ENCODE results near the gene KAT6B.

Gene KAT6B

GRCh38 chr10:74947781-74948401 lies 121.5 kb downstream of the KAT6B start (continued):
- TF ChIP-seq ZNF221 (tag by site-specific recombination; IDR thresholded peaks at IDR 0.05; ENCODE audit: borderline replicate concordance) (no peak), ZNF416 (tag by site-specific recombination; IDR thresholded peaks at IDR 0.05) (no peak), ZNF843 (tag by site-specific recombination; IDR thresholded peaks at IDR 0.05) (peak; percentile 73), WT1 (tag by site-specific recombination; IDR thresholded peaks at IDR 0.05) (peak; percentile 23; the same call in 1 of the 2 replicates), ZNF549 (tag by site-specific recombination; IDR thresholded peaks at IDR 0.05) (no peak), OSR2 (tag by site-specific recombination; IDR thresholded peaks at IDR 0.05) (peak; percentile 94), YY1 (tag by site-specific recombination; IDR thresholded peaks at IDR 0.05) (no peak), HIC1 (tag by site-specific recombination; IDR thresholded peaks at IDR 0.05) (no peak), PRDM10 (tag by site-specific recombination; IDR thresholded peaks at IDR 0.05) (no peak), ZNF514 (tag by site-specific recombination; IDR thresholded peaks at IDR 0.05) (no peak), ZBTB10 (tag by site-specific recombination; IDR thresholded peaks at IDR 0.05) (no peak), GLIS1 (tag by site-specific recombination; IDR thresholded peaks at IDR 0.05) (no peak)
- TF ChIP-seq, protein P1, sequence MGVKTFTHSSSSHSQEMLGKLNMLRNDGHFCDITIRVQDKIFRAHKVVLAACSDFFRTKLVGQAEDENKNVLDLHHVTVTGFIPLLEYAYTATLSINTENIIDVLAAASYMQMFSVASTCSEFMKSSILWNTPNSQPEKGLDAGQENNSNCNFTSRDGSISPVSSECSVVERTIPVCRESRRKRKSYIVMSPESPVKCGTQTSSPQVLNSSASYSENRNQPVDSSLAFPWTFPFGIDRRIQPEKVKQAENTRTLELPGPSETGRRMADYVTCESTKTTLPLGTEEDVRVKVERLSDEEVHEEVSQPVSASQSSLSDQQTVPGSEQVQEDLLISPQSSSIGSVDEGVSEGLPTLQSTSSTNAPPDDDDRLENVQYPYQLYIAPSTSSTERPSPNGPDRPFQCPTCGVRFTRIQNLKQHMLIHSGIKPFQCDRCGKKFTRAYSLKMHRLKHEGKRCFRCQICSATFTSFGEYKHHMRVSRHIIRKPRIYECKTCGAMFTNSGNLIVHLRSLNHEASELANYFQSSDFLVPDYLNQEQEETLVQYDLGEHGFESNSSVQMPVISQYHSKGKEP (tag by site-specific recombination; IDR thresholded peaks at IDR 0.05), result peak; percentile 34; the same call in 1 of the 2 replicates
- TF ChIP-seq, protein P2, sequence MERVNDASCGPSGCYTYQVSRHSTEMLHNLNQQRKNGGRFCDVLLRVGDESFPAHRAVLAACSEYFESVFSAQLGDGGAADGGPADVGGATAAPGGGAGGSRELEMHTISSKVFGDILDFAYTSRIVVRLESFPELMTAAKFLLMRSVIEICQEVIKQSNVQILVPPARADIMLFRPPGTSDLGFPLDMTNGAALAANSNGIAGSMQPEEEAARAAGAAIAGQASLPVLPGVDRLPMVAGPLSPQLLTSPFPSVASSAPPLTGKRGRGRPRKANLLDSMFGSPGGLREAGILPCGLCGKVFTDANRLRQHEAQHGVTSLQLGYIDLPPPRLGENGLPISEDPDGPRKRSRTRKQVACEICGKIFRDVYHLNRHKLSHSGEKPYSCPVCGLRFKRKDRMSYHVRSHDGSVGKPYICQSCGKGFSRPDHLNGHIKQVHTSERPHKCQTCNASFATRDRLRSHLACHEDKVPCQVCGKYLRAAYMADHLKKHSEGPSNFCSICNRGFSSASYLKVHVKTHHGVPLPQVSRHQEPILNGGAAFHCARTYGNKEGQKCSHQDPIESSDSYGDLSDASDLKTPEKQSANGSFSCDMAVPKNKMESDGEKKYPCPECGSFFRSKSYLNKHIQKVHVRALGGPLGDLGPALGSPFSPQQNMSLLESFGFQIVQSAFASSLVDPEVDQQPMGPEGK (tag by site-specific recombination; IDR thresholded peaks at IDR 0.05), result peak; percentile 26; the same call in 1 of the 2 replicates
- TF ChIP-seq, protein P3, sequence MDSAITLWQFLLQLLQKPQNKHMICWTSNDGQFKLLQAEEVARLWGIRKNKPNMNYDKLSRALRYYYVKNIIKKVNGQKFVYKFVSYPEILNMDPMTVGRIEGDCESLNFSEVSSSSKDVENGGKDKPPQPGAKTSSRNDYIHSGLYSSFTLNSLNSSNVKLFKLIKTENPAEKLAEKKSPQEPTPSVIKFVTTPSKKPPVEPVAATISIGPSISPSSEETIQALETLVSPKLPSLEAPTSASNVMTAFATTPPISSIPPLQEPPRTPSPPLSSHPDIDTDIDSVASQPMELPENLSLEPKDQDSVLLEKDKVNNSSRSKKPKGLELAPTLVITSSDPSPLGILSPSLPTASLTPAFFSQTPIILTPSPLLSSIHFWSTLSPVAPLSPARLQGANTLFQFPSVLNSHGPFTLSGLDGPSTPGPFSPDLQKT (IDR thresholded peaks at IDR 0.05; ENCODE audit: borderline replicate concordance, low read depth, low read length), result no peak
- TF ChIP-seq, protein P4, sequence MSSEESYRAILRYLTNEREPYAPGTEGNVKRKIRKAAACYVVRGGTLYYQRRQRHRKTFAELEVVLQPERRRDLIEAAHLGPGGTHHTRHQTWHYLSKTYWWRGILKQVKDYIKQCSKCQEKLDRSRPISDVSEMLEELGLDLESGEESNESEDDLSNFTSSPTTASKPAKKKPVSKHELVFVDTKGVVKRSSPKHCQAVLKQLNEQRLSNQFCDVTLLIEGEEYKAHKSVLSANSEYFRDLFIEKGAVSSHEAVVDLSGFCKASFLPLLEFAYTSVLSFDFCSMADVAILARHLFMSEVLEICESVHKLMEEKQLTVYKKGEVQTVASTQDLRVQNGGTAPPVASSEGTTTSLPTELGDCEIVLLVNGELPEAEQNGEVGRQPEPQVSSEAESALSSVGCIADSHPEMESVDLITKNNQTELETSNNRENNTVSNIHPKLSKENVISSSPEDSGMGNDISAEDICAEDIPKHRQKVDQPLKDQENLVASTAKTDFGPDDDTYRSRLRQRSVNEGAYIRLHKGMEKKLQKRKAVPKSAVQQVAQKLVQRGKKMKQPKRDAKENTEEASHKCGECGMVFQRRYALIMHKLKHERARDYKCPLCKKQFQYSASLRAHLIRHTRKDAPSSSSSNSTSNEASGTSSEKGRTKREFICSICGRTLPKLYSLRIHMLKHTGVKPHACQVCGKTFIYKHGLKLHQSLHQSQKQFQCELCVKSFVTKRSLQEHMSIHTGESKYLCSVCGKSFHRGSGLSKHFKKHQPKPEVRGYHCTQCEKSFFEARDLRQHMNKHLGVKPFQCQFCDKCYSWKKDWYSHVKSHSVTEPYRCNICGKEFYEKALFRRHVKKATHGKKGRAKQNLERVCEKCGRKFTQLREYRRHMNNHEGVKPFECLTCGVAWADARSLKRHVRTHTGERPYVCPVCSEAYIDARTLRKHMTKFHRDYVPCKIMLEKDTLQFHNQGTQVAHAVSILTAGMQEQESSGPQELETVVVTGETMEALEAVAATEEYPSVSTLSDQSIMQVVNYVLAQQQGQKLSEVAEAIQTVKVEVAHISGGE (tag by site-specific recombination; conservative IDR thresholded peaks at IDR 0.05; ENCODE audit: low read depth), result no peak
- TF ChIP-seq, protein P5, sequence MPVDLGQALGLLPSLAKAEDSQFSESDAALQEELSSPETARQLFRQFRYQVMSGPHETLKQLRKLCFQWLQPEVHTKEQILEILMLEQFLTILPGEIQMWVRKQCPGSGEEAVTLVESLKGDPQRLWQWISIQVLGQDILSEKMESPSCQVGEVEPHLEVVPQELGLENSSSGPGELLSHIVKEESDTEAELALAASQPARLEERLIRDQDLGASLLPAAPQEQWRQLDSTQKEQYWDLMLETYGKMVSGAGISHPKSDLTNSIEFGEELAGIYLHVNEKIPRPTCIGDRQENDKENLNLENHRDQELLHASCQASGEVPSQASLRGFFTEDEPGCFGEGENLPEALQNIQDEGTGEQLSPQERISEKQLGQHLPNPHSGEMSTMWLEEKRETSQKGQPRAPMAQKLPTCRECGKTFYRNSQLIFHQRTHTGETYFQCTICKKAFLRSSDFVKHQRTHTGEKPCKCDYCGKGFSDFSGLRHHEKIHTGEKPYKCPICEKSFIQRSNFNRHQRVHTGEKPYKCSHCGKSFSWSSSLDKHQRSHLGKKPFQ (tag by site-specific recombination; IDR thresholded peaks at IDR 0.05), result peak; percentile 48; the same call in 1 of the 2 replicates
- TF ChIP-seq, protein P6, sequence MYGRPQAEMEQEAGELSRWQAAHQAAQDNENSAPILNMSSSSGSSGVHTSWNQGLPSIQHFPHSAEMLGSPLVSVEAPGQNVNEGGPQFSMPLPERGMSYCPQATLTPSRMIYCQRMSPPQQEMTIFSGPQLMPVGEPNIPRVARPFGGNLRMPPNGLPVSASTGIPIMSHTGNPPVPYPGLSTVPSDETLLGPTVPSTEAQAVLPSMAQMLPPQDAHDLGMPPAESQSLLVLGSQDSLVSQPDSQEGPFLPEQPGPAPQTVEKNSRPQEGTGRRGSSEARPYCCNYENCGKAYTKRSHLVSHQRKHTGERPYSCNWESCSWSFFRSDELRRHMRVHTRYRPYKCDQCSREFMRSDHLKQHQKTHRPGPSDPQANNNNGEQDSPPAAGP (tag by site-specific recombination; IDR thresholded peaks at IDR 0.05), result no peak

Measured in HEK293 (cell line).